ENCODE results near the gene THAP4.
"Not testable (repeated sequence)": the region's sequence is repeated elsewhere in the genome, so short reads cannot be mapped to it uniquely, and the experiment has no call there.

The THAP4 gene

GRCh38 chr2:241595600-241596140, 41.3 kb downstream of the THAP4 start:
- peak; percentile 27 for TF ChIP-seq CTCF (IDR thresholded peaks at IDR 0.05; ENCODE audit: extremely low read depth, insufficient read depth, missing control alignments)
- no peak for DNase-seq (ENCODE audit: low spot score)
- in situ Hi-C loops (cut with MboI; ENCODE audit: low pct_unique_long_range_greater_than_20kb, low sequenced_read_pairs, unreplicated experiment): no loop called here

- DNase-seq (ENCODE audit: low spot score): no peak
- TF ChIP-seq CTCF (IDR thresholded peaks at IDR 0.05; ENCODE audit: extremely low read depth, insufficient read depth, missing control alignments): no peak
- in situ Hi-C loops (cut with MboI; ENCODE audit: low pct_unique_long_range_greater_than_20kb, low sequenced_read_pairs, unreplicated experiment): no loop called here
These were observed 43.7 kb downstream of the THAP4 start for GRCh38 chr2:241593271-241593670.

GRCh38 chr2:241592126-241592845, 44.7 kb downstream of the THAP4 start:
- no peak for TF ChIP-seq CTCF (IDR thresholded peaks at IDR 0.05; ENCODE audit: extremely low read depth, insufficient read depth, missing control alignments)
- DNase-seq (ENCODE audit: low spot score): no peak
- in situ Hi-C loops (cut with MboI; ENCODE audit: low pct_unique_long_range_greater_than_20kb, low sequenced_read_pairs, unreplicated experiment): no loop called here

GRCh38 chr2:241590496-241591455, 46.2 kb downstream of the THAP4 start:
- DNase-seq (ENCODE audit: low spot score); in situ Hi-C loops (cut with MboI; ENCODE audit: low pct_unique_long_range_greater_than_20kb, low sequenced_read_pairs, unreplicated experiment): not testable (repeated sequence)

GRCh38 chr2:241589863-241590262, 47.1 kb downstream of the THAP4 start:
- DNase-seq (ENCODE audit: low spot score); in situ Hi-C loops (cut with MboI; ENCODE audit: low pct_unique_long_range_greater_than_20kb, low sequenced_read_pairs, unreplicated experiment): not testable (repeated sequence)

GRCh38 chr2:241586564-241587264, 50.2 kb downstream of the THAP4 start:
- in situ Hi-C loops (cut with MboI; ENCODE audit: low pct_unique_long_range_greater_than_20kb, low sequenced_read_pairs, unreplicated experiment): no loop called here
- DNase-seq (ENCODE audit: low spot score): no peak
- no peak for TF ChIP-seq CTCF (IDR thresholded peaks at IDR 0.05; ENCODE audit: extremely low read depth, insufficient read depth, missing control alignments)

GRCh38 chr2:241584436-241584835, 52.5 kb downstream of the THAP4 start:
- in situ Hi-C loops (cut with MboI; ENCODE audit: low pct_unique_long_range_greater_than_20kb, low sequenced_read_pairs, unreplicated experiment): no loop called here
- no peak for TF ChIP-seq CTCF (IDR thresholded peaks at IDR 0.05; ENCODE audit: extremely low read depth, insufficient read depth, missing control alignments)
- DNase-seq (ENCODE audit: low spot score): no peak
